ENCODE results near the gene ASB2.
A peak's percentile ranks its signal among the peaks of the same experiment; 100 is the strongest.

The ASB2 gene

GRCh38 chr14:93926873-93927799, 49.2 kb downstream of the ASB2 start, which contains the start of gene FAM181A:
TSS of gene FAM181A (plus strand) at chr14:93927344. CDS start at chr14:93928286, 942 bp downstream.
- DNase-seq (ENCODE audit: low read depth), result no peak

DNA sequence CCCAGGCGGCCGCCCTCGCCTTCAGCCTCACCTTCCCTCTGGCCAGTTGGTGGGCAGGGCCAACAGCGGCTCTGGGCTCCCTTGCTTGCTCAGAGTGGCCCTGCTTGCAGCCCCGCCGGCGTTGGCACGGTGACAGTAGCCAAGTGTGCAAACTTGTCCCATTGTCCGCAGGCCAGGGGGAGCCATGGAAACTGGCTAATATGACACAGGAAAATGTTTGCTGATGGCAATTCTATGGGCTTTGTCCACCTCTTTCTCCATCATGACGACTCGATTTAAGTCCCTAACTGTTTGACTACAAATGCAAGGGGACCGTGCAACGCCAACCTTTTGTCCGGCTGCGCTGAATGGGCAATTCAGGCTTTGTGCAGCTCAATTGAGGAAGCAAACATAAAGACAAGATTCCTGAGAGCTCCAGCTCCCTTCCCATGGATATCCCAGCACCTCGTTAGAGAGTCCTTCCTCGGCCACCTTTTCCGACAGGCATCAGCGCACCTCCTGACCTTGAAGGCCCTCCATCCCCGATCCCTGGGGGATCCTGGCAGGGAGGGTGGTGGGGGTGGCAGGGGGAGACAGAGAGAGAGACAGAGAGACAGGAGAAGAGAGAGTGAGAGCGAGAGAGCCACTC, 50.0 kb downstream of the ASB2 start:
- DNase-seq (ENCODE audit: low read depth), result no peak

DNA sequence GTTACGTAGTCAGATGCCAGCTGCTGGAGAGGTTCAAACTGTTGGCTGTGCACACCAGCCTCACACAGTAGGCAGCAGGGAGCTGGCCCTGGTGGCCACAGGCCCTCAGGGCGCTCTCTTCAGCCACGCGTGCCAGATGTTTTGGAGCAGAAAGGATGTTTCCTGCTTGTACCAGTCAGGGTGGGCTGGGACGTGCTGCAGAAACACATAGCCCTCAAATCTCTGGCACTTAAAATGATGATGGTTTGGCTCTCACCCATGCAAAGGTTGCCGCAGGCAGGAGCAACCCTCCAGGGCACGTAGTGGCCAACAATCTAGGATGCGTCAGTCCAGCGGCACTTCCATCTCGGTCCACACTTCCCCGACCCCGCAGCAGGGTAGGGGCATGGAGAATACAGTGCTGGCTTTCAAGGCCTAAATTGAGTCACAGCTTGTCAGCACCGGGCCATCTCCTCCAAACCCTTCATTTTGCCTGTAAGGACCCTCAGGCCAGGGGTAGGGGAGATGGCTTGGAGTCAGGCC, 50.9 kb downstream of the ASB2 start:
- DNase-seq (ENCODE audit: low read depth), result no peak

DNA sequence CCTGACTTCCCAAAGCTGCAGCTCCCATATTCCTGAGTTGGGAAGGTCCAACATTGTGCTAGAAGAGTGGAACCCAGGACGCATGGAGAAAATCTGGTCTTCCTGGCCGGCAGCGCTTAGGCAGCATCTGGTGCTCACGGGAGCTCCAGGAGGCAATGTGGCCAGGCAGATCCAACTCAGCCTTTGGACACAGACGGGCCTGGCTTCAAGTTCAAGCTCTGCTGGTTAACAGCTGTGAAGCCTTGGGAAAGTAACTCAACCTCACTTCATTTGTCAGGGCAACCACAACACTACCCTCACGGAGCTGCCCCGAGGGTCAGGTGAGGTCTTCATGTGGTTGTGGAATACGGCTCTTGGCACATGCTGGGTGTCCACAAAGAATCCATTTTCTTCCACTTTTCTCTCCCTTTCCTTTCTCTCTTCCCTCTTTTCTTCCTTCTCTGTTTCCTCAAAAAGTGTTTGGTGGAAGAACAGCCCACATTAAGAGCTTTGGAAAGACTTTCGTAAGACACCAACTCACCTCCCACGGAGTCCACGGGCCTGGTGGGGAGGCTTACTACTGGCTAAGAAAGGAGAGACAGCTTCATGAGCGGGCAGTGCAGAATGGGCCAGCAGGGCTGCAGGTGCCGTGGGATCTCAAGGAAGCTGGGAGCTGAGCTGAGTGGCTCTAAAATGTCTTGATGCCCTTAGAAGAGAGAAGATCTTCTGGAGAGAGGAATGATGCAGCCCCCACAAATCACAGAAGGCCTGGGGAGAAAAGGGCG, 51.6 kb downstream of the ASB2 start:
- no peak for DNase-seq (ENCODE audit: low read depth)

GRCh38 chr14:93923626-93924025, 52.7 kb downstream of the ASB2 start:
- no peak for DNase-seq (ENCODE audit: low read depth)

GRCh38 chr14:93921001-93921806, 55.2 kb downstream of the ASB2 start:
- DNase-seq (ENCODE audit: low read depth), result no peak

DNA sequence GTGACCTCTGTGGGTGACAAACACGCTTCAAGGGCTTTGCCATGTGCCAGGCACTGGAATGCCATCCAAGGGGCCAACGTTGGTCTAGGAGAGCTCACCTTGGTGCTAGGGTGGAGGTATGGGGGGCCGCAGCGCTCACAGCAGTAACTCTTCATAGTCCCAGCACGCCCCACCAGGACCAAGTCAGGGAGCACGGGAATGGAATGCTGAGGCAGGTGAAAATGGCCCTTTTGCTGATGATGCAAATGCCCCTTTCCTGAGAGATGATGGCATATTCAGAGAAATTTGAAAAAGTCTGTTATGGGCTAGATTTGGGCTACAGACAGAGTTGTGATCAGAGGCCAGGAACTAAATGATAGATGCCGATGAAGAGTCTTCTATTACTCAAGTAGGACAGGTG, 59.2 kb downstream of the ASB2 start:
- no peak for DNase-seq (ENCODE audit: low read depth)

- DNase-seq (ENCODE audit: low read depth), result no peak
These were observed 59.9 kb downstream of the ASB2 start for GRCh38 chr14:93916498-93916897.

- no peak for DNase-seq (ENCODE audit: low read depth)
These were observed 60.6 kb downstream of the ASB2 start for GRCh38 chr14:93915800-93916199.

DNA sequence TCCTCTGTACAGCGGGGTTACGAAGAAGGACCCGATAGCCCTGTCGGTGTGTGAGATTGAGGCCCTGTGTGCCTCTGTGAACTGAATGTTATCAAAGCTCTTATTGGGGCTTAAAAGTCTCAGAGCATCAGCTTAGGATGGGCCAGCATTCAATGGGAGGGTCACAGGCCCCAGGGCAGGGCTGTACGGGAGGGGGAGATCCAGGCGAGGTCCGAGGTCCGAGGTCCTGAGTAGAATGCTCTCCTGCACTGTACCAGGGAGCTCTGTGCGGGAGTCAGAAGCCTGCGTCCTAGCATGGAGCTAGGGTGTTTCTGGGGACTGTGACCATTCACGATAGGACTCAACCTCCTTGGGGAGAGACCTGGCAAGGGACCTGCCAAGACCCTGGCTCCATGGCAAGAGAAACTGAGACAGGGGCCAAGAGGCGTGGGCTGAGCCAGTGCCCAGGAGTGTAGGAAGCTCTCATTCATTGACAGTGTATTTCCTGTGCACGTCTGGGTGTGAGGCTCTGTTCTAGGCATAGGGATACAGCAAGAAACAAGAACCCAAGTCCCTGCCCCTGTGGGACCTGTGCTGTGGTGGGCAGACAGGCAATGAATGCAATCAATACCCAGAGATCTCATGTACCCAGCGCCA, 61.2 kb downstream of the ASB2 start:
- DNase-seq (ENCODE audit: low read depth), result no peak

DNA sequence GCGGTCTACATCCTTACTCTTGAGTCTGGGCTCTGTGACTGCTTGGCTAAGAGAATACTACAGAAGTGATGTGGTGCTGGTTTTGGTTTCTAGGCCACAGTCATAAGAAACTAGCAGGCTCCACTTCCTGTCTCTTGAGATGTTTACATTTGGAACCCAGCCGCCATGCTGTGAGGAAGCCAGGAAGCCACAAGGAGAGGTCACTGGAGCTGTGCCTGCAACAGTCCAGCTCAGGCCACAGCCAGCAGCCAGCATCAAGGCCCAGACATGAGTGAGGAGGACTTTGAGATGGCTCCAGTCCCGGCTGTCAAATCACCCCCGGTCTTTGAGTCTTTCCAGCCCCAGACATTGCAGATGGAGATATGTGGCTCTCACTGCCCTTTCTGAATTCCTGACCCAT, 62.1 kb downstream of the ASB2 start:
- no peak for DNase-seq (ENCODE audit: low read depth)

- no peak for DNase-seq (ENCODE audit: low read depth)
These were observed 63.6 kb downstream of the ASB2 start for GRCh38 chr14:93912782-93913181.

DNA sequence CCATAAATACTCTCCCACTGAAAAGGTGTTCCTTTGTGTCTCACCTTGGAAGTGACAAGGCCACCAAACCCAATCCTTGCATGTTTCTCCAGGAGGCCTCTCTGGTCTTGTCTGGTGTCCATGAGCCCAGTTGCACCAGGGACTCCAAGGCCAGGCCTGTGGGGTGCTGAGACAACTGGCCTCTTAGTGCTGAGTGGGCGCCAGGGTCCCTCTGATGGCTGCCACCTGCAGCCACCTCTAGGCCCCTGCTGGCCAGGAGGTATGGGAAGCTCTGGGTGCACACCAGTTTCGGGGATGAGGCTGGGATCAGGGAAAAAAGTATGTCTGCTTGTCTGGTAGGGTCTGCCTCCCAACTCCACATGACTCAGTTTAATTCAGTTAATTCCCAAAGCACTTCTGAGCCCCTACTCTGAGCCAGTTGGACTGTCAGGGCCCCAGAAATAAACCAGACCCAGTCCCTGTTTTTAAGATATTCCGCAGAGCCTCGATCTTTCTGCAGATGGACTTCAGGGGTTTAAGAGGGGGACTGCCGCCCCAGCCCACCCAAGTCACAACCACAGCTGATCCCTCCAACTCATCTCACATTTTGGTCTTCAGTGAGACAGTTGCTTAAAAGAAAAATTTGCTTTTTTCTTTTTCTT, 64.3 kb downstream of the ASB2 start:
- DNase-seq (ENCODE audit: low read depth), result no peak

DNA sequence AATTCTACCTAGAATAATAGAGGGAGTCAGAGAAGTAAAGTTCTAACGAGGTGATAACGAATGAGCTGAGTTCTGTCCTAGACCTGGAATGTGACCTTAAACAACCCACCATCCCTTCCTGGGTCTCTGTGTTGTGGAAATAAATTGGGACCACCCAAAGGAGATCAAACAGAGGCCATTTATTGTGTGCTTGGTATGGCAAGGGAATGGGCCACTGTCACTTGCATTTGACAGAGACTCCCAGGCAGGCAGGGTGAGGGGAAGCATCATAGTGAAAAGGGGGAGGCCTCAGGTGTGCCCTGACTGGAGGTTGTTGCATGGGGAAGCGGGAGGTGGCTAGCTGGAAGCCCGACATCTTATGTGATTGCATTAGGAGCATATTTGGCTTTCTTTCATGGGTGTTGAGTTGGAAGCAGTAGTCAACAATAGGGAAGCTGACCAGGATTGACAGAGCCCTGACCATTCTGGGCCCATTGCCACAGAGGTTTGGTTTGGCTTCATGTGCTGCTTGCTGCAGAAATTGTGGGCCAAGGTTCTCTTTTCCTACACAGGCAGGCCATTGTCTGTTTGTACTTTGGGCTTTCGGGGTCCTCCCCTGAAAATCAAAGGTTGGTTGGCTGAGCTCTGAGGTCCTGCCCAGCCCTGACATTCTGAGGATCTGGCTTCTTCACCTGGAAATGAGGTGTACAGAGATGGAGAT, 66.8 kb downstream of the ASB2 start:
- no peak for DNase-seq (ENCODE audit: low read depth)

DNA sequence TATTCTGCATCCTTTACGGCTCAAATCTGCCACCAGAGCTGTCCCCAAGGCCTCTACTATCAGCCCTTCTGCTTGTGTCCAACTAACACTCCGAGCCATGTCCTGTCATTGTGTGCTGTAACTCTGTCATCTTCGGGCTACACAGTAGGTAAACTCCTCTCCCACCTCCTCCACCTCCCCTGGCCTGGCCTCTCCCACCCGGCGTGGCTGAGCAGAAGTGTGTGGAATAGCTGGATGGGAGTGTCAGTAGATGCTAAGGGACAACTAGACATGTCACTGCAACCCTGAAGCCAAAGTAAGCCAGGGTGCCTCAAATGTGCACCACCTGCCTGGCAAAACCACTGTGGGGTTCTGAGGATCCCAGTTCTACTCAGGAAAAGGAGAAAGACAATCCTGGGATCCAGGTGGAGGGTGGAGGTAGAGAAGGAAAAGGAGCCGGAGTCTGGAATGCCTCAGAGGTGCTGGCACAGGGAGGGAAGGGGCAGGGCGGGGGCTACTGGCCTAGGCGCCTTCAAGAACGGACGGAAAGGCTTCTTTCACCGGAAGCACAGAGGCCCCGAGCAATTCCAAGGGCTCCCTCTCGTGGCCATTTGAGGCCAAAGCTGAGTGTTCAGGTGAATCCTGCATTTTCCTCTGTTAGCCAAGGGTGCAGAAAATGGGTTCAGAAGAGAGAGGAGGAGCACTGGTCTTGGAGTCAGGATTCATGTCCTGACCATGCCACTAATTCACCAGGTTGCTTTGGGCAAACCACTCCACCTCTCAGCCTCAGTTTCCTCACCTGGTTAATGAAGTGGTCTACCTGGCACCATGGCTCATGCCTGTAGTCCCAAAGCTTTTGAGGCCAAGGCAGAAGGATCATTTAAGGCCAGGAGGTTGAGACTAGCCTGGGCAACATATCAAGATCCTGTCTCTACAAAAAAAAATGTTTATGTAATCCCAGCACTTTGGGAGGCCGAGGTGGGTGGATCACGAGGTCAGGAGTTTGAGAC, 69.7 kb downstream of the ASB2 start:
- DNase-seq (ENCODE audit: low read depth), result peak; percentile 14

DNA sequence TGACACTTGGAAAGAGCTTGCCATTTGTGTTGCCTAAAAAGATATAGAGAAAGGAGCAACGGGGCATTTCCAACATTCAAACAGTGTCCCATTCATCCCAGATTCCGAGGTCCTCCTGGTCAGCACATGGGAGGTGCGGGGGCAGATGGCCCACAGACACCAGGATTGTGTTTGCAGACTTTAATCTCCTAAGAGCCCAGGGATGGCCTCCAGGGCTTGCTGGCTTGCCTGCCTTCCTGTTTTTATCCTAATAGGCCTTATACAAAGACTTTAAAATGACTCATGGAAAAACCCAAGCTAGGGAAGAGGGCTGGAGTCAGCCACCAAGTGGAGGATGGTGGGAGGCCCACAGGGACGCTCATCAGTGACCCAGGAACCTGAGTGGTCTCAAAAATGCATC, 70.7 kb downstream of the ASB2 start:
- DNase-seq (ENCODE audit: low read depth), result no peak

- no peak for DNase-seq (ENCODE audit: low read depth)
These were observed 72.8 kb downstream of the ASB2 start for GRCh38 chr14:93903342-93904184.
